GM18868 (cell line): ENCODE data around the gene PREX1.

Experiments used
- ATAC-seq: cut with Tn5 transposase; IDR thresholded peaks from one replicate; pipeline ENCODE4 v1.9.1; 2021; ENCODE audit warnings: mild to moderate bottlenecking, moderate library complexity; ENCODE audit not compliant: unreplicated experiment

The PREX1 gene

DNA sequence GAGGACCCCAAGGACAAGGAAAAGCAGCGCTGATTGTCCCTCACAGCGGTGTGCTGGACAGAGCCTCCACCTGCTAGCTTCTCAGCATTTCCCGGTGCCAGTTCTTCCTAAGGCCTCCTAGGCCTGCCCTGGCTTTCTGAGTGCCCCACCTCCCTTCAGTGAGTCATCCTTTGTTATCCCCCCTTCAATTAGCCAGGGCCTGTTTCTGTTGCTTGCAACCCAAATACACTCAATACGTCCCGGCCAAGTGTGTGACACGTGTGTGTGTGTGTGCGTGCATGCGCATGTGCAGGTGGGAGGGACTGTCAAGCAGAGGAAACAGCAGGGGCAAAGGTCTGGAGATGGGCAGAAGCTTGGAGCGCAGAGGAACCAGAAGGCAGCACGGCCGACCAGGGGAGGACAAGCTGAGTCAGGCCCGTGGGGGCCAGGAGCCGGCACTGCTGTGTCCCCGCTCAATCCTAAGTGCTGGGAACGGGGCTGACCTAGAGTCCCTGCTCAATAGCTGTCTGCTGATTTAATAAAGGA lies 159.8 kb downstream of the PREX1 start:
- no peak for ATAC-seq

DNA sequence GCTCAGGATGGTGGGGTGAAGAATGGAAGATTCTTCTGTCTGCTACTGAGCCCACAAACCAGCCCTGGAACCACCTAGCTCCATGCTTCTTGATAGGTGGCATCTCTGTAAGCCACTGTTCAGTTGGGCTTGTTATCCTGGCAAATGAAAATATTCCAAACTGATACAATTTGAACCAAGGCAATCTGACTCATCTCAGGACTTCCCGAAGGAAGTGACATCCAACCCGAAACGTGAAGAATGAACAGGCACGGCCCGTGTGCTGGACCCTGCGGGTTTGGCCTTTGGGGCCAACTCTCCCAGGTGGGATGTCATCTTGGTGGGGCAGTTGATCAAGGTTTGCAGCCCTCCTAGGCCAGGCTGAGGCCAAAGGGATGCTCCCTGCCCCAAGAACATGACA lies 160.3 kb downstream of the PREX1 start:
- ATAC-seq = no peak

DNA sequence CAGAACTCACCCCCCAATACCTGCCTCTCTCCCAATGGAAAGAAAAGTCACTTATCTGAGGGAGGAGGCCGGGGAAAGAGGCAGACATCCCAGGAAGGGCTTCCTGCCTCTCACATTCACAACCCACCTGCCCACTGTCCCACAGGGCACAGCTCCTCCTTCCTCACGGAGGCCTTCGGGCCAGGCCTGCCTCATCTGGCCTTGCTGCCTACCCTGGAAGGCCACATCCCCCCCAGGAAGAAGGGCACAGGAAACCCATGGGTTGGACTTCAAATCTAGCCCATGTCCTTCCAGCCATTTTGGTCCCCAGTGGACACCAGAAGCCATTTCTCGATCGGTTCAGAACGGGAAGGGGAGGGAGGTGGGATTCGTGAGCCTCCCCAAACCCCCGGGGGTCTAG lies 162.0 kb downstream of the PREX1 start:
- ATAC-seq = no peak

DNA sequence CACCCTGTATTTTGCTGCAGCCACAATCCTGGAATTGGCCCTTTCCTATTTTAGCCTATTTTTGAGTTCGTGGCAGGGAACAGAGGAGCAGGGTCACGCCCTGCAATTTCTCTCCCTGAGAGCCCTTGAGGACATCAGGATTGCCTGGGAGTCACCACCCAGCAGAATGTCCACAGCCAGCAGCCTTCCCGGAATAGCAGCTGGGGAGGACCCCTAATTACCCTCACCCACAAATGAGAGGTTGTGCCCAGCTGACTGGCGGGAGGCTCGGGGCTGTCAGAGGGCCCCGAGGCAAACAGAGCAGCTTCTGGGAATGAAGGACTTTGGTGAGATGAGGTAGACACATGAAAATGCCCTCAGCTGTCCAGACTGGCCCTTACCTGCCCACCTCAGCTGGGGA lies 165.1 kb downstream of the PREX1 start:
- ATAC-seq = no peak

DNA sequence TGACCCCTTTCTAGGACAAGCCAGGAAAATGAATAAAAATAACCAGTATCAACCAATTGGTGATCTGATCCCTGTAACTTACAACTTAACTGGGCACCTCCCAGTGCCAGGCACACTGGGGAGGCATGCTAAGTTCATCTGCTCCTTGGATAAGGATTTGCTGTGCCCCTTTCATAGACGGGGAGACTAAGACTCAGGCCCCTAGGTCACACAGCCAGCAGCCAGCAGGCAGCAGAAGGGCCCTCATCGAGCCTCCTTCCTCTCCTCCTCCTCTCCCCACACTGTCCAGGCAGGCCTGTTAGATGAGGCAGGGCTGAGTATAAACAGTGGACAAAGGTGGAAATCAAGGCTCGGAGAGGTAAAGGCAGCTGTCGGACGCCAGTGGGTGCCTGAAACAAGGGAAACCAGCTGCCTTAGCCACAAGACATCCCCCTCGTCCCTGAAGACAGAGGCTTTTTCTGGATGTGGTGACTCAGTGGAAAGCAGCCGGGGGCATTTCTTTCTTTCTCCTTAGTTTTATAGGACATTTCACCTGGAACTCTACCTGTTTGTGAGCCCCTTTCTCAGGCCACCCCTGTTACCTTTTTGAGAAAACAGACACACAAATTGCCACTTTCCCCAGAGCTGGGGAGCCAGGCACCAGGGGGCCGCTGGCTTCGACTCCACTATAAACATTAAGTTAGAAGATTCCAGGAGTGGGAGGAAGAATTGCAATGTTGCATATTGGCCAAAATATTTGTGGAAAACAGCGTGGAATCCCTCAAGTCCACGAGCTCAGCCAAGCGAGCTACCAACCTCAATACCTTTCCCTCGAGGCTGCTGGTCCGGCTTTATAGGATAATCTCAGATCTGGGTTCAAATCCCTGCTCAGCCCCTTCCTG lies 166.0 kb downstream of the PREX1 start:
- no peak for ATAC-seq

DNA sequence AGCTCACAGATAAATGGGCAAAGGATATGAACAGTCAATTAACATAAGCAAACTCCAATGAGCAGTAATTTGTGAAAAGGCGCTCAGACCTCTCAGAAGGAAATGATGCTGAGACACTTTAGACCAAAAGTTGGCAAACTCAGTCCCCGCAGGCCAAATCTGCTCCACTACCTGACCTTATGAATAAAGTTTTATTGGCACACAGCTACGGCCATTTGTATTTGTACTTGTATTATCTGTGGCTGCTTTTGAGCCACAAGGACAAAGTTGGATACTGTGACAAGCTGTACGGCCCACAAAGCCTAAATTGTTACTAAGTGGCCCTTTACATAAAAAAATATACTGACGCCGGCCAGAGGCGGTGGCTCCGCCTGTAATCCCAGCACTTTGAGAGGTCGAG lies 167.0 kb downstream of the PREX1 start:
- ATAC-seq = no peak

DNA sequence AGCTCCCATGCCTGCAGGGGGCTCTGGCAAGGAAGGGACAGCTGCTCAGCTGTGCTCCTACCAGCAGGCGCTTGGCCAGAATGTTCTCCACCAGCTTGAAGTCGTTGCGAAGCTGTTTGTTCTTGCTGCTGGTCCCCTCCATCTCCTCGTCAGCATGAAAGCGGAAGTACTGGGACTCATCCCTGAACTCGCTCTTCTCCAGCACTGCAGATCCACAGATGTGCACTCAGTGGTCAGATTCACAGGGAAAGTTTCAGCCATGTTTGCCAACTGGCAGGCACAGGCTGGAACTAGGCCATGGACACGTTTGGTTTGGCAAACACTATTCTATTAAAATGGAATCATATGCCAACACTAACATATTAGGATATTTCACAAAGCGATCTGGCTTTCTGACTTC lies 167.9 kb downstream of the PREX1 start:
- ATAC-seq = no peak

DNA sequence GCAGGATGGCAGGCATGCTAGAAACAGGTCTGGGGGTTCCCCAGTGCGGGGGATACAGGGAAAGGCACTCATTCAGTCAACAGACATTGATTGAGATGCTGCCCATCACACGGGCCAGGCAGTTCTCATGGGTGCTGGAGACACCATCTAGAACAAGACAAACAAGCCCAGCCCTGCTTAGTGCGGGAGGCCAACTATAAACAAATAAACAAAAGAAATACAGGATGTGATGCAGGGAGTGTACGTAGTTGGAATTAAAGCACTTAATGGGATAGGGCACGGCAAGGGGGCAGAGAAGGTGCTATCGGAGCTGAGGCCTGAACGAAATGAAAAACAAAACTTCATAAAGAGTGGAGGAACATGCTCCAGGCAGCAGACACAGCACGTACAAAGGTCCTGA lies 169.3 kb downstream of the PREX1 start:
- no peak for ATAC-seq

DNA sequence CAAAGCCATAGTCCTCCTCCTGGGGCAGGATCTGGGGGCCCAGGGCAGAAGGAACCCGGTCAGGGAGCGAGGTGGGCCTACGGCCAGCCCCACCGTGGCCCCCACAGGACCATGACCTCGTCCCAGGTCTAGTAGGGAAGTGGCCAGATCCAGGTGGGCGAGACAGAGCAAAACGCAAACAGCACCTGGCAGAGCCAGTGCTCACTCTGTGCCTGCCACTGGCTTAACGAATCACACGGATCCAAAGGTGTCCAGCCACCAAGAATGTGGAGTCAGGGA lies 169.7 kb downstream of the PREX1 start:
- ATAC-seq = no peak

DNA sequence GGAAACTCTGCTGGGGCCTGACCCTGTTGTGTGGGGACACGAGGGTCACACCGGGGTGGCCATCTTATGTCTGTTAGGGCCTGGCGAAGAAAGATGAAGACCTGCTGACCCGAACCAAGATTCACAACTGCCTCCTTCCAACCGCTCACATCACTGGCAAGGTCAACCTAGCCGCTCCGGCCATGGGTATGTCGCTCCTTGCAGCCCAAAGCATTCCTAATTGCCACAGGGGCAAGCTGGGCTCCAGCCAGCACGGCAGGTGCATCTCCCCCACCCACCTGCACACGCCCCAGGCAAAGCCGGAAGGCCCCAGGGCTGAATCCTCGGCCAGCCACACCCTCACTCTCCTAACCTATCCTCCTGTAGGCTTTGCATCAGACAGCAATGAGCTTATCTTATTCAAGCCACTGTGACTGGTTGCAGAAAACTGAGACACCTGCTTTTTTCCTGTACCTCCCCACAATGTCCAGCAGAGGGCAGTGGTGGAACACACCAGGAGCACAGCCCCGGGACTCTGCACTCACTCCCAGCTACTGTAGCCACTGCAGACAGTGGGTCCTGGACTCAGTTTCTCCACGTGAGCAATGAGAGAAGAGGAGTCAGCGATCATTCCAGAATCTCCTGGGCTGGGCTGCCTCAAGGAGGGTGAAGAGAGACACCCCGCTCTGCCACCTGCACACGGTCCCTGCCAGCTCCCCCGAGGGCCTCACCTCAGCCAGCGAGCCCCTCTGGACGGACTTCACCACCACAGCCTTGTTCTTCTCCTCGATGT lies 170.2 kb downstream of the PREX1 start:
- no peak for ATAC-seq

DNA sequence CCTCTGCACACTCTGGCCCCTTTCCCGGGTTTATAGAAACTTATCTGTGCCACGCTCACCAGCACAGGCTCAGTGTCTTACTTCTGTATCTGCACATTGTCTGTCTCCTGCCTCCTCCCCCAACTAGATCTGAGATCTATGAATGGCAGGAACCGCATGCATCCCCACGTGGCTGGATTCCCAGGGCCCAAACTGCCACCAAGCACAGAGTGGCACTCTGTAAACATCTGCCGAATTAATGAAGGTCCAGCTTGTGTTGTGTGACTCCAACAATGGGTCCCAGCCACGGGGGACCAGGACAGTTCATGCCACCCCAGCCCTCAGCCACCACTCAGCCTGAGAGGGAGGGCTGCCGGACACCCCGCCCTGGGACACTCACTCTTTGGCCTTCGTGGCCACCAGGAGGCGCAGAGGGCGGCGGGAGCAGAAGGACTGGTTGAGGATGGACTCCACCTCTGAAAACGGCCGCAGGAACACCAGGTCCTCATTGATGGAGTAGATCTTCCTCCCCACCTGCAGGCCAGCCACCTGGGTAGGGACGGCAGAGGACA lies 171.1 kb downstream of the PREX1 start:
- ATAC-seq = no peak

DNA sequence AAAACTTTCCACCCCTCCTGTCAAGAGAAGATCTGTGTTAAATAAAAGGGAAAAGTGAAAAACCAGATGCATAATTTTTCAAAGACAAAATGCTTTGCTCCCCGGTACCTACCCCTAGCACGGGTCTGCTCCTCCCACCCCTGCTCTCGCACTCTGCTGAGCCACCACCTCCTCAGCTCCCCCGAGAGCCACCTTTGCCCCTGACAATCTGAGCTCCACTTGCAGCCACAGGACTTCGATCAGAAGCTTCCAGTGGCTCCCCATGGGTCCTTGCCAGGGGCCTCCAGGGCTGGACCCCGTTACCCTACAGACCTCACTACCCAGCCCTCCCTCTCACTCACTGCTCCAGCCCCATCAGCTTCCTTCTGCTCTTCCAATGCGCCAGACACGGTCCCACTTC lies 171.7 kb downstream of the PREX1 start:
- no peak for ATAC-seq

DNA sequence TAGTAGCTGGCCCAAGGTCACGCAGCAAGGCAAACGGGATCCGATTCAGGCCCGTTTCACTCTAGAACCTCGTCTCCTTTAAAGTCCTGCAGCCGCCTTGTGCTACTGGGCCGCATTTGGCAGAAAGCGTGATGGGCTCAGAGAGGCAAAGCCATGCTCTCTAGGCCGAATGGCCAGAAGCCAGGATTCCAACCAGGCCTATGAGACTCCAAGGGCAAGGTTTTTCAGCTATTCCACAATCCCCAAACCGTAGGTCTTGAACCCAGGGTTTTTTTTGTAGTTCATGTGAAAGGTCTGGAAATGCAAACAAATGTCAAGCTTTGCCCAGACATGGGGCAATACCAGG lies 174.1 kb downstream of the PREX1 start:
- ATAC-seq = no peak

DNA sequence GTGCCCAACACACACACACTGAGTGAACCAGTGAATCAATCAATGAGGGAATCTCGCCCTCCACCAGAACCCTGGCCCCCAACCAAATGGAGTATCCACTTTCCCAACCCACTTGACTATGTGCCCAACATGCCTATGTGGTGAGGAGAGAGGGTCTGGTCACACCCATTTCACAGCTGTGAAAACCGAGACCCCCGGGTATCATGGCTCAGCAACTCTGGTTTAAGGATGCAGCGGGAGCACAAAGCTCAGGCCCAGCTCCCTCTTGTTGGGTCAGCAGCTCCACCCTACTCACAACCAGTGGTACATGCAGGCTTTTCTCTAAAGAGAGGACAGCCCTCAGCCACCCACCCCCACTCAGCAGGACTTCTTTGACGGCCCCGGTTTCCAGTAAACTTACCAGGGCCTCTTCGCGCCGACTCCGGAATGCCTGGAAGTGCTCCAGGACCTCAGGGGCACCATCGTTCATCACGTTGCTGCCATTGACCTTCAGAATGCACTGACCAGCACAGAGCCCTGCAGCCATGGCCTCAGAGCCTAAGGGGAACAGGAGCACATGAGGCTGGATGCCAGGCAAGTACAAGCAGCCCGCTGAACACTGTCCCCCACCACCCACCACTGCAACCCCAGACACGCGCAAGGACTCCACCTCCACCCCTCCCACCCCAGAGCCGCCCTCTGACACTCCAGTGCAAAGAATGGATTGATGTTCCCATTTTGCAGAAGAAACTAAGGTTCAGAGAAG lies 174.7 kb downstream of the PREX1 start:
- ATAC-seq = no peak

DNA sequence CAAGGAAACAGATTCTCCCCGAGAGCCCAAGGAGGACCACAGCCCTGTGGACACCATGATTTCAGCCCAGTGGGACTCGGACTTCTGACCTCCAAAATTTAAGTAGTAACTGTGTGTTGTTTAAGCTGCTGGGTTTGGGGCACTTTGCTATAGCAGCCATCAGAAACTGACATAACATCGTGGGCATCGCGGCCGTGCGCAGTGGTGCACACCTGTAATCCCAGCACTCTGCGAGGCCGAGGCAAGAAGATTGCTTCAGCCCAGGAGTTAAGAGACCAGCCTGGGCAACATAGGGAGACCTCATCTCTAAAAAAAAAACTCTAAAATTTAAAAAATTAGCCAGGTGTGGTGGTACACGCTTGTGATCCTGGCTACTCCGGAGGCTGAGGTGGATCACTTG lies 175.8 kb downstream of the PREX1 start:
- ATAC-seq = no peak

DNA sequence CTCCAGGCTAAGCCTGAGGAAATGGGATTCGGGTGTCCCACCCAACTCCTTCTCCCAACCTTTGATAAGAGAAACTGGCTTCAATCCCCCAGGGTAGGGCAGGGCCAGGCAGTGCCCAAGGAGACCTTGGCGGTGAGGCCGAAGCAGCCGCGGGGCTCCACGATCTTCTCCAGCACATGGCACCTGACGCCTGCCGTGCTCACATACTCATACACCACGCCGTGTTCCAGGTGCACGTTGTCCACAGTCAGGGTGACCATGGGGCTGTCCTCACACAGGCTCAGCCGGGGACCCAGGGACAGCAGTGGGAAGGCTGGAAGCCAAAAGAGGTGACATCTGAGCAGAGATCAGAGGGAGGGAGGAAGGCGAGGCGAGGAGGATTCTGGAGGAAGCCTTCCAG lies 176.5 kb downstream of the PREX1 start:
- ATAC-seq = no peak

DNA sequence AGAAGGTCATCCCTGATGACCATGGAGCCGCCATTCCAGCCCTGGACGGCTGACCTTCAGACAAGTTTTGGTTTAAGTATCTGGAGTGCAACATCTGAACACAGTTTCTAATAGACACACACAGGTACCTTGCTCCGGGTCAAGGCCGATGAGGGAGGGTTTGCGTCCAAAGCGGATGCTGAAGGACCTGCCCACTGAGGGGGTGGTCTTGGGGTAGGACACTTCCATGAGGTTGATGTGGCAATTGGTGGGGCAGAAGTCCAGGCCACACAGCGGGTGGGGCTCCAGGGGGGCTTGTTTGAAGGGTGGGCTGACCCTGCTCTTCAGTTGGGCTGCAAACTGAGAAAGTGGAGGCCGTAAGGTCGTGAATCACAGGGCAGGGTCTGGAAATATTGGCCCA lies 177.9 kb downstream of the PREX1 start:
- no peak for ATAC-seq

DNA sequence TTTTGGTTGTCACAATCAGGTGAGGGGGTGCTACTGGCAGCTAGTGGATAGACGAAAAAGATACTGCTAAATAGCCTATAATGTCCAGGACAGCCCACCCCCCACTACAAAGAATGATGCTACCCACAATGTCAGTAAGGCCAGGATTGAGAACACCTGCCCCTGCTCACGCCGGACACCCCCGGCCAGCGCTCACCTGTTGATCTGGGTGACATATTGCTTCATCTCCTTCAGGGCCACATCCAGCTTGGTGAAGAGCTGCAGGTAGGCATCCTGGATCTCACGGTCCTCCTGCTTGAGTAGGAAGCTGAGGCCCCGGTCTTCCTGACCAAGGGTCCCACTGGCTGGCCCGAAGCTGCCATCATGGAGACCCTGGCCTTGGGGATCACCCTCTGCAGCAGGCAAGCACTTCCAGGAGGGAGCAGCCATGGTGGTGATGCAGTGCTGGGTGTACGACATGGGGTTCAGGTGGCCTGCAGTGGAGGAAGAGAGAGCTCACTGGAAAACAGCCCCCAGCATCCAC lies 178.6 kb downstream of the PREX1 start:
- ATAC-seq = no peak

DNA sequence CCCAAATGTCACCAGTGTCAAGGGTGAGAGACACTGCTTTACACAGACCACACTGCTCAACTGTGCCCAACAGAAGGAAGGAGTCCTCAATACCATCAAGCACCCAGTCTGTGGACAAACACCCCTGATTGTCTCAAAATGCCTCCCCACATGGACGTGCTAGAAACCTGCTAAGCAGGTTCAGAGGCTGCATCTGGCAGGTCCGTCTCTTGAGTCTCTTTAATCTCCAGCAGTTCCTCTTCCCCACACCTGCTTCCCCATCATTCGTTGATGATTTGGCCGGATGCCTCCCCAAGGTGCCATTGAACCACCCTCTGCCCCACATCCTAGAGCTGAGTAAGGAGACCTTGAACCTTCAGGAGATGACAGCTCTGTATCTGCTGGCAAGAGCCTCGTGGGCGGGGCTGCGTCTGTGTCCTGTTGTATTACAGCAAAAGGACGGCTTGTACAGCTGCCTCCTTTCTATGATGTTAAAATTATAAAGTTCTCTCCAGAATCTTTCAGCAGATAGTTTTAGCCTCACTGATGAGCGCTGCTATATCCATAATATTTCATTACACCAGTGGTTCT lies 179.2 kb downstream of the PREX1 start:
- ATAC-seq = no peak

DNA sequence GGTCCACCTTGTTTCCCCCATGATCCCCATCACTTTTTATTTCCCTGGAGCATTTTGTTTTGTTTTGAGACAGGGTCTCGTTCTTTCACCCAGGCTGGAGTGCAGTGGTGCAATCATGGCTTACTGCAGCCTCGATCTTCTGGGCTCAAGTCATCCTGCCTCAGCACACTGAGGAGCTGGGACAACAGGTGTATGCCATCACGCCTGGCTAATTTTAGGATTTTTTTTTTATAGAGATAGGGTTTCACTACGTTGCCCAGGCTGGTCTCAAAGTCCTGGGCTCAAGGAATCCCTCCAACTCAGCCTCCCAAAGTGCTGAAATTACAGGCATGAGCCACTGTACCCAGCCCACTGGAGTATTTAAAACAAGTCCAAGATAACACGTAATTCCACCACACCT lies 179.9 kb downstream of the PREX1 start:
- ATAC-seq = no peak

DNA sequence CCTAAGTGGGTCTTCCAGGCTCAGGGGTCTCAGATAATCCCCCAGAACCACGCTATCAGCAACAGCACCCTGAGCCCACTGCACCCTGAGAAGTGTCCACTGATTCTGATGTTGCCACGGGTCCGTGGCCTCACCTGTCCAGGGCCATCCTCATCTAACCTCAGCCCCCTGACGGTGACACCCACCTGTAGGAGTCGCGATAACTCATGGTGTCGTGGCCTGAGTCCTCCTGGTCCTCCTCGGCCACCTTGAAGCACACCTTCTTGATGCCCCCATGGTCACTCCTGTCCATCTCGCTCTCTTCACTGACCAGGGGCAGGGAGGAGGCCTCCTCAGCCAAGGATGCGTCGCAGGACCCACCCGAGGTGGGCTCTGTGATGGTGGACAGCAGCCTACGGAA lies 182.1 kb downstream of the PREX1 start:
- ATAC-seq = no peak
